Inferior parietal cortex (tissue), 1 donor: ENCODE data around the gene CDH16.
"Not testable (repeated sequence)": the region's sequence is repeated elsewhere in the genome, so short reads cannot be mapped to it uniquely, and the experiment has no call there.

Experiments used
- DNase-seq: peaks from one replicate; pipeline ENCODE4 v3.0.0-alpha.2; 2016; ENCODE audit errors: extremely low spot score

Gene CDH16

DNA sequence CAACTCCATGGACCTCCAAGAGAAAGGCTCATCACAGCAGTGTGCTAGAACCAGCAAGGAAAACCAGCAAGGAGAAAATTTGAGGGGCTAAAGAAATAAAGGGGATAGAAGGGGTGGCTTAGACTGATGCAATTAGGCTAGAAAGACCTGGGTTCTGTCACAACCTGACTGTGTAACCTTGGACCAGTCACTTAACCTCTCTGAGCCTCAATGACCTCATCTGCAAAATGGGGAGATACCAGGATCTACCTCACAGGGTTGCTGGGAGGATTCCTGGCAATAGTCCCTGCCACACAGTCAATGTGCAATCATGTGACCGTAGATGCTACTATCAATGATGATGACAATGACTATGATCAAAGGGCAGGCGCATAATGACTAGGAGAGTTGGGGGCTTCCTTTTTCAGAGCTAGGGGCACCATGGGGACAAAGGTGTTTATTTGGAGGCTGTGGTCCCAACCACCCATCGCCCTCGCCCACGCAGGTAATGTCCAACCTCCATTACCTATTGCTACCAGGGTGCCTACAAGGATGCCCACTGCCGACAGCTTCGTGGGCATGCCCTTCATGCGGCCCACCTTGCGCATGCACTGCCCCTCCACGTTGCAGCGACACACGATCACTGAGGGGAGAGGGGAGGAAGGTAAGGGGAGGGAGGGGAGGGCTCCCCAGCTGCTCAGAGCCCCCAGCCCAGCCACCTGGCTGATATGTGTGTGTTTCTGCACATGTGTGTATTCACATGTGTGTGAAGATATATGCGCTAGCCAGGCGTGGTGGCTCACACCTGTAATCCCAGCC lies 9.7 kb downstream of the CDH16 start:
- no peak for DNase-seq

GRCh38 chr16:66908116-66908515 lies 10.6 kb downstream of the CDH16 start:
- no peak for DNase-seq

DNA sequence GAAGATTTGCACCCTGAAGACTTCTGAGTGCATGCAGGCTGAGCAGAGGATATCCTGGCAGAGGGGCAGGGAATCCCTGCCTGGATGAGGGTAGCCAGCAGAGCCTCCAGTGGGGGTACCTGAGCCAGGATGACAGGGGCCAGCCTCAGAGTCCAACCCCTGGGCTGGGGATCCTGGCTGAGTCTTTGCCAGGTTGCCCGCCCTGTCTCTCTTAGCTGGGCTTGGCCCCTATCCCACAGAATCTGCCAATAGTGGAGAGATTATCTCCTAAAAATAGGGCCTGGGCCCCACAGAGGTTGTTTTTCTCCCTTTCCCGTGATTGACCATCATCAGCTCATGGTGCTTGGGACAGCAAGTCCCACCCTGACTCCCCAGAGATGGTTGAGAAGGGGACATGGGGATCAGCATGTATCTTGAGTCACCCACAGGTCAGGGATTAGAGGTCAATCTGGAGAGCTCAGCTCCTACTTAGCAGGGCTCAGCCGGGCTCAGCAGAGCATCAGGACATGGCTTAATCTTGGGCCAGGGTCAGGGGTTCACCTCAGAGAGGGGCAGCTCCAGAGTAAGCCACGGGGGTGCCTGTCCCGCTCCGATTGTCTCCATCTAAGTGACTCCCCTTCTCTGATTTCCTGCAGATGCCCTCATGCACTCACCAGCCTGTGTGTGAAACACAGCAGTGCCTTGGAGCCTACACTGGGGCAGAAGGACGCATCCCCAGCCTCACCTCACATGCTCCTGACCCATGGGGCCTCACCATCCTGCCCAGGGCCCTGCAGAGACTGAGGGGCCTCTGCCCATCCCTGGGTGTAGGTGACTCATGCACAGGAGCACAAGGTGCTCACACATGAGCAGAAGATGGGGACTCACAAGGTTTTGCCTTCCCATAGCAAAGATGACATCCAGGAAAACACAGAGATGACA lies 11.5 kb downstream of the CDH16 start:
- DNase-seq, result no peak

DNA sequence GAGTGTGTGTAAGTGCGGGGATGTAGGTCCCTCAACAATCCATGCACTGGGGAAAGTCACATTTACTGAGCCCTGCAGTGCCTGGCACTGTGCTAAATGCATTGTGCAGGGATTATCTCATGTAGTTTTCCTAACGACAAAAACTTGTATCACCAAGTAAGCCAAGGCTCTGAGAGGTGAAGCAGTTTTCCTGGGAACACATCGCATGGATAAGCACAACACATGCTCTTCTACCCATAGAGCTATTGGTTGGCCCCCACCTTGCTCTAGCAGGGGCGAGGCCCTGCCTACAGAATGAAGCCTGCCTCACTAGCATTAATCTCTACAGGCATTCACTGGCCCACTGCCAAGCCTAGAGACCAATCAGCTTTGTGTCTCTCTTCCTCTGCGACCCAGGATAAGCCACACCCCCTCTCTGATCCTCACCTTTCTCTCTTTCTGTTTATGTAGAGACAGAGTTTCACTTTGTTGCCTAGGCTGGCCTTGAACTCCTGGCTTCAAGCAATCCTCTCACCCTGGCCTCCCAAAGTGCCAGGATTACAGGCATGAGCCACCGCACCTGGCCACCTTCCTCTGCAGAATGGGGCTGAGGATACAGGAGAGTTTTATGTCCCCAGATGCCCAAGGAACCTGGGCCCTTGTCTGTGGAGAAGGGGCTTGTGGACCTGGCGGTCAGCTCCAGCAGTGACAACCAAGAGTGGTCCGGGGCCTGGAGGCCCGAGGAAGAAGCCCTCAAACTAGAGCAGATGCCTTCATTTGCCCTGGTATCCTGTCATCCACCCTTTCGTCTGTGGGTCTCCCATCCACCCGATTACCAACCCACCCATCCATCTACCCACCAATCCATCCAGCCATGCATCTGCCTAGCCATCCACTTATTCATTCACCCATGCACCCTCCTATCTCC lies 12.8 kb downstream of the CDH16 start:
- no peak for DNase-seq

DNA sequence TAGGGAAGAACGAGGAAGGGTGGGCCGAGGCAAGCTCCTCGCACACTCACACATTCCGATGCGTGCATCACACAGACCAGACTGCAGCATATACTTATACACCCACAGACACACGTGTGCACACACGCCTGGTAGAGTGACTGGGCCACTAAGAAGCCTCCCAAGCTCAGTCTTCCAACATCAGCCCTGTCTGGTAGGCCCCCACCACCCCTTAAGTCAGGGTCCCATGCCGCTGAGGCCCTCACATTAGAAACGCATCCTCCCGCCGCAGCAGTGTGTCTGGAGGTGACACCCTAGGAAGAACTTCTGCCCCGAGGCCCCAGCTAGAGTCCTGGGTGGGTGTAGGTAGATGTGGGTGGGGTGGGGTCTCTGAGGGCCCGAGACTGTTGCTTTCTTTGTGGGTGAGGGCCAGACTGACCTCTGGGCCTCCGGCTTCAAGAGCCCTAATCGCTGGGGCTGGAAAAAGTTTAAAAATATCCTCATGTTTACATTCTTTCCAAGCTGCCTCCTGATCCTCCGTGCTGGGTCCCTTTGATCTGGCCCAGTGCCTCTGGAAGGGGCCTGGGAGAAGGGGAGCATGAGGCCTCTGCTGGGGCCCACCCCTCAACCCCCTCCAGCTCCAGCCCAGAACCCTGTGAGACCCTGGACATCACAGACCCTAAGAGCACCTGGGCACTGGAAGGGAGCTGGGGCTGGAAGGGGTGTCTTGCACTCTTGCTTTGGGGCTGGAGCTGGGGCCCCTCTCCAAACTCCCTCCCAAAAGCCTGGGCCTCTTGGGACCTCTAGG lies 13.6 kb downstream of the CDH16 start:
- DNase-seq, result no peak

DNA sequence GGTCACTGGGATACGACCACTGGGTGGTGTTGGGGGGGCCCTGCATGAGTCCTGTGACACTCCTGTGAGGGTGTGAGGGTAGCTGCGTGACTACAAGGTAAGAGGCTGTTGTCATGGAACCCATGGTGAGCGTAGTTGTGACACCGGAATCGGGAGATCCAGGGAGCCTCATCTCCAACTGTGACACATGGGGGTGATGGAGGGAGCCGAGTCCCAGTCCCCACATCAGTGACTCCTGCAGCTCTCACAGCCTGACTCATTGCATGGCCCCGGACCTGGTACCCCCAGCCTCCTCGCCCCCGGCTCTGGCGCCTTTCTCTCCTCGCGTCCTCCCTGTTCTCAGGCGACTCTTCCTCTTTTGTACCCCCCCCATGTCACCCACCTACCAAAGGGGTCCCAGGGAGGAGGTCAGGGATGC lies 14.2 kb downstream of the CDH16 start:
- no peak for DNase-seq

DNA sequence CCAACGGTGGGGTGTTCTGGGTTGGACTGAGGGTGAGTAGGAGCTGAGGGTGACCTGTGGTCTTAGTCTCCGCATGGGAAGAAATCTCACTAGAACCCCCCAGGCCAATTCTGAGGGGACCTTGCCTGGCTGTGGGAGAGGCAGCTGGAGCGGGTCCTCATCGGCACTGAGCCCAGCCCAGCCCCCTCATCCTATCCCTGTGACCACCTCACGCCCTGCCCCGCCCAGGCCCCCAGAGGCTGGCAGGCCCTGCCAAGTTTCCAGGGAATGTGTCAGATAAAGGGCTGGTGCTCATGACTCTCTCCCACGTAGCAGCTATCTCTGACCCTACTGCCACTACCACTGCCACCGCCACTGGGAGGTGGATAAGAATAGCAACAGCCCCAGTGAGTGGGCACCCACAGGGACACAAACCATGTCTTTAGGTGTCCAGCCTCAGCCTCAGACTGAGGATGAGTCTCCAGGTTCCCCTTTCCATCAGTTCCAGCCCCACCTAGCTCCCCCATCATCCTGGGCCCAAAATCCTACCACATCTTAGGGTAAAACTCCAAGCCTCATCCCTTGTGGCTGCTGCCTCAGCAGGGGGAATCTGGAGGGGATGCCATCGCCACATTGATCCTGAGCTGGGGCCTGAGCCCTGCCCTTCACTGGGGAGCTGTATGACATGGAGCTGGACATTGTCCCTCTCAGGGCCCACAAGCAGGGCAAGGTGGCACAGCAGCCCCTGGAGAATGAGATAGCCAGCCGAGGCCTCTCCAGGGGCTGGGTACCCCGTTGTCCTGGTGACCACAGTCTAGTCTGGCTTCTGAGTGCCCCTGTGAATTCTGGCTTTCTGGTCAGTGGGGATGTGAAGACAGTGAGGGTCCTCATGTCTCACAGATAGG lies 14.9 kb downstream of the CDH16 start:
- DNase-seq, result no peak

DNA sequence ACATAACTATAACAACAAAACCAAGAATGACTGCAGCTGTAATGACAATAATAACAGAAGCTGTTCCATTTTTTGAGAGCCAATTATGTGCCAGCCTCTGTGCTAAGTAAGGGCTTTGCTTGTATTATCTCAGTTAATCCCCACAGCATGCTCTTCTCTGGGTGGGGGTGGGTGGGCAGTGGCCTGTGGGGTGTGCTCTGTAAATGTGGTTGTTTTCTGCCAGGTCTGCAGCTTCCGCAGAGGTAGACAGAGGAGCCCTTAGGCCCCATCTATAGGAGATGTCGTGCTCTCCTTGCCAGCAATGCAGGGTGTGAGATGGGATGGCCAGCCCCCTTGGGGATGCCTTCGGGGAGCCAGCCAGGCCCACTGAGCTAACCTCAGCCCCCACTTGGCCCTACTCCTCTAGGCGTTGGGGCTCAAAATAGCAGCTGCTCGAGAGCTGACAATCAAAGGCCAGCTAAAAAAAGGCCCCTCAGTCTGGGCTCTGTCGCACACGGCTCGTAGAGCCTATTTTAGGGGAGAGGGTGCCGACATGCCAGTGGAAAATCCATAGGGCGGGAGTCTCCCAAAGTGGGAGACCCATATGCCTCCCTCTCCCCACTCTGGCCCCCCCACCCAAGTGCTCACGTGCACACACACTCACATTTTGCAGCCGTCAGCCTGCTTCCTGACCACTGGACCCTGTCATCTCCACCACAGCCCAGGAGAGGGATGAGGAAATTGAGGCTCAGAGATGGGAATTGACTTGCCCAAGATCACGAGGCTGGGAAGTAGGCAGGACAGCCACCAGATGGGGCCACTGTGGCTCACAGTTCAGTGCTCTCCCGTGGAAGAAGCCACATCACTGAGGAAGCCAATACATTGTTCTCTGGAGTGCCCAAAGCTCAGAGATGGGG lies 15.8 kb downstream of the CDH16 start:
- no peak for DNase-seq

DNA sequence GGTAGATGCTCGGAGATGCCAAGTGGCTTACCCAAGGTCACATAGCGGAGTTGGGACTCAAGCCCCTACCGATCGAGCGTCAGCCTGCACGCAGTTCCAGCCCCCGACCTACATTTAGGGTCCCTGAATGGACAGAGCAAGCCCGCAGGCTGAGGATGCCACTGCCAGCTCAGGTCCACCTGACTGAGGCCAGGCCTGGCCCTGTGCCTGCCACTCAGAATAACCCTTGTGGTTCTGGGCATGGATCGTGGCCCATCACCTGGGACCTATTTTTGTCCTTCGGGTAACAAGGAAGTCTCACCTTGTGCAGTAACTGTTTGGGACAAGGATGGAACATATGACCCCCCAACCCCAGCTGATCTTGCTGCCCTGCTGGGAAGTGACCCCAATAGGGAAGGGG lies 17.1 kb downstream of the CDH16 start:
- no peak for DNase-seq

- no peak for DNase-seq
These were observed 17.8 kb downstream of the CDH16 start for GRCh38 chr16:66900721-66901441.

DNA sequence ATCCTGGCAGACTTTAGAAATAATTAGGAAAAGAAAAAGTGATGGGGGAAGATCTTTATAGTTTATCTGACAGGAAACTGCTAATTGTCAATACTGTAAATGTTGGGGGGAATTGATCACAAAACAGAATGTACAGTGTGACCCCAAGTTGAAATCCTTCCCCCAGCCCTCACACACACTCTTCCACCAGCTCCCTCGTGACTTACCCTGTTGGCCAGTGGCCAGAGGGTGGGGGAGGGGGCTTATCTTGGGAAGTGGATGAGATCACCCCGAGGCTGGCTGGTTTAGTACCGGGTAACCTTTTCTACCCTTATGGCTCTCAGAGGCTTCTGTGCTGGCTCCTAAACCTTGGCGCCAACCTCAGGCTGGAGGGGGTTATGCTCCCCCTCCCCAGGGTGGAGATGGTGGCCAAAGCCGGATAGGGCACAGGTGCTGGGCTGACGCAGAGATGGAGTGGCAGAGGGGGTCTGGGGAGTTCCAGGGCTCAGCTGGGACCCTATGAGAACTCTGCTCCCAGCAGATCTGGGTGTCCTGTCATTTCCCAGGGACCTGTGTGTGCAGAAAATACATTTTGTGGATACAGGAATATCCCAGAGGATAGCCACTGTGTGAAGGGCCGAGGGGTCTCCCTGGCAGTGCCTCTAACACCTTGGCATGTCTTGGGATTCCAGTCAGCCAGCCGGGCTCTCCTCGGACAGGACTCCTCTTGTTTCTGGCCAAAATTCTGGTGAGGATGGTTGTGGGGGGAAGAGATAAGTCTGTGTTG lies 18.6 kb downstream of the CDH16 start:
- DNase-seq, result no peak

- DNase-seq, result no peak
These were observed 19.3 kb downstream of the CDH16 start for GRCh38 chr16:66899310-66899944.

GRCh38 chr16:66898933-66899309 lies 19.8 kb downstream of the CDH16 start:
- DNase-seq, result no peak

GRCh38 chr16:66898207-66898606 lies 20.5 kb downstream of the CDH16 start:
- DNase-seq, result no peak

DNA sequence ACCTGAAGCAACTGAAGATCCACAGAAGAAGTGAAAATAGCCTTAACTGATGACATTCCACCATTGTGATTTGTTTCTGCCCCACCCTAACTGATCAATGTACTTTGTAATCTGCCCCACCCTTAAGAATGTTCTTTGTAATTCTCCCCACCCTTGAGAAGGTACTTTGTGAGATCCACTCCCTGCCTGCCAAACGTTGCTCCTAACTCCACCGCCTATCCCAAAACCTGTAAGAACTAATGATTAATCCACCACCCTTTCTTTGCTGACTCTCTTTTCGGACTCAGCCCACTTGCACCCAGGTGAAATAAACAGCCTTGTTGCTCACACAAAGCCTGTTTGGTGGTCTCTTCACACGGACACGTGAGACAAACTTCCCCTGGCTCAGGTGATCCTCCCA lies 22.0 kb downstream of the CDH16 start:
- not testable (repeated sequence) for DNase-seq

DNA sequence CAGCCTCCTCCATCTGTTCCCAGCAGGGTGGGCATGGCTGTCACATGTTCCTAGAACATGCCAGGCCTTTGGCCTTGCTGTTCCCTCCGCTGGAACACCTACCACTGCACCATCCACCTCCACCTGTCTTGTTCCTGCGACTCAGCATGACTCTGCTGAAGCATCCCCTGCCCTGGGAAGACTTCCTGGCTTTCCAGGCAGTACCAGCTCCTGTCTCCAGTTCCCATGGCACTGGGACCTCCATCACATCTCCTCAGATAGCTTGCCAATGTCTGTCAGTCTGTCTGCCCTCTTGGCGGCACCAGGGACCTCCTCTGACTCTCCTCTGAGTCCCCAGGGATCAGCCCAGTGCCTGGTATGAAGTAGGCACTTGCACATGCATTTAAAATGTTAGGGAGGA lies 22.7 kb downstream of the CDH16 start:
- DNase-seq, result no peak

DNA sequence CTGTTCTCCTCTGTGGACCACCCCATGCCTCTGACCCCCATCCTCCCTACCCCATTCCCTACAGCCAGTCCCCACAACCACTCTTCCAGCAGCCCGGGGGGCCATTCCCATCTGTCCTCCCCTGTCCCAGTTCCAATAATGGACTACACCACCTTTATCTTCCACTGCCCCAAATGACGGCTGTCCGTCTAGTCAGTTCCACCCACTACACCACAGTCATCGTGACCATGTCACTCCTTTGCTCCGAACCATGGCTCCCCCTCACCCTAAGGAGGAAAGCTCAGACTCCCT lies 23.1 kb downstream of the CDH16 start:
- DNase-seq, result no peak
